IMR-90 (cell line): ENCODE data around the gene RBL2. TPM values are rescaled to one million over a fixed set of nuclear protein-coding genes. Genes with fewer than 3 reads are reported as not detected.

ENCODE experiments used
- ATAC-seq: fragments of 200-7000 bp; cut with Tn5 transposase; 2 replicates; pipeline ENCODE4 v1.9.1; 2020; ENCODE audit warnings: low read depth, mild to moderate bottlenecking, moderate library complexity
- BruUV-seq: library from RNA; stranded (reverse); fragments of 400-500 nt; replicated peaks from 2 replicates; lab custom pipeline; 2021; lab: Mats Ljungman, UMichigan
- CTCF ChIA-PET: fragments of 300-600 bp; formaldehyde crosslinking; extraction: SDS; loops from one replicate; lab custom pipeline; 2021; ENCODE audit warnings: antibody characterized with exemption; lab: Yijun Ruan, JAX
- POLR2A ChIA-PET: fragments of 300-600 bp; sonication (Branson Sonifier 250); formaldehyde crosslinking; loops from one replicate; lab custom pipeline; 2022; ENCODE audit warnings: antibody characterized with exemption; ENCODE audit not compliant: unreplicated experiment; lab: Charles Lee
- DNase-seq: peaks from one replicate; pipeline ENCODE4 v3.0.0; 2013
- H2AFZ ChIP-seq: replicated peaks from 2 replicates; pipeline ENCODE3; 2013; ENCODE audit warnings: low read length, mild to moderate bottlenecking; ENCODE audit not compliant: poor library complexity
- H2AK5ac ChIP-seq: 2 replicates; pipeline ENCODE4 v1.6.1; 2013; ENCODE audit warnings: low read depth, low read length, inconsistent platforms
- H2AK9ac ChIP-seq: replicated peaks from 2 replicates; pipeline ENCODE3; 2013; ENCODE audit warnings: mild to moderate bottlenecking, low read depth, low read length, moderate library complexity; ENCODE audit not compliant: poor library complexity
- H2BK120ac ChIP-seq: 2 replicates; pipeline ENCODE4 v1.6.1; 2013; ENCODE audit warnings: low read depth, low read length, inconsistent platforms
- H2BK15ac ChIP-seq: 3 replicates; pipeline ENCODE4 v1.6.1; 2013; ENCODE audit warnings: low read depth, low read length, inconsistent platforms
- H2BK20ac ChIP-seq: 2 replicates; pipeline ENCODE4 v1.6.1; 2013; ENCODE audit warnings: low read depth, mild to moderate bottlenecking, inconsistent platforms, low read length, moderate library complexity
- H2BK5ac ChIP-seq: 2 replicates; pipeline ENCODE4 v1.6.1; 2013; ENCODE audit warnings: mild to moderate bottlenecking, low read depth, low read length, inconsistent platforms; ENCODE audit not compliant: poor library complexity, severe bottlenecking
- H3K14ac ChIP-seq: replicated peaks from 2 replicates; pipeline ENCODE4 v1.6.1; 2013; ENCODE audit warnings: low read depth, low read length, inconsistent platforms
- H3K18ac ChIP-seq: 2 replicates; pipeline ENCODE4 v1.6.1; 2013; ENCODE audit warnings: low read depth, low read length, control low read depth
- H3K23ac ChIP-seq: 2 replicates; pipeline ENCODE4 v1.6.1; 2013; ENCODE audit warnings: low read depth, low read length, inconsistent platforms
- H3K27ac ChIP-seq: 2 replicates; pipeline ENCODE4 v1.5.1; 2013; ENCODE audit warnings: mild to moderate bottlenecking, control low read depth, low read length; ENCODE audit not compliant: insufficient read depth
- H3K27me3 ChIP-seq: 2 replicates; pipeline ENCODE4 v1.6.1; 2013; ENCODE audit warnings: low read length; ENCODE audit not compliant: control insufficient read depth, insufficient read depth
- H3K36me3 ChIP-seq: 2 replicates; pipeline ENCODE4 v1.6.1; 2013; ENCODE audit warnings: low read length, mixed read lengths; ENCODE audit not compliant: control insufficient read depth, insufficient read depth
- H3K4ac ChIP-seq: 2 replicates; pipeline ENCODE4 v1.6.1; 2013; ENCODE audit warnings: low read depth, low read length, inconsistent platforms
- H3K4me1 ChIP-seq: 2 replicates; pipeline ENCODE4 v1.6.1; 2013; ENCODE audit warnings: low read length, mixed read lengths; ENCODE audit not compliant: control insufficient read depth, insufficient read depth
- H3K4me2 ChIP-seq: 2 replicates; pipeline ENCODE4 v1.6.1; 2013; ENCODE audit warnings: low read depth, mild to moderate bottlenecking, control low read depth, low read length, moderate library complexity
- H3K4me3 ChIP-seq: 2 replicates; pipeline ENCODE4 v1.5.1; 2013; ENCODE audit warnings: low read depth, mild to moderate bottlenecking, control low read depth, low read length, moderate library complexity; ENCODE audit not compliant: insufficient read depth
- H3K56ac ChIP-seq: 2 replicates; pipeline ENCODE4 v1.6.1; 2013; ENCODE audit warnings: low read length, inconsistent platforms; ENCODE audit not compliant: insufficient read depth; ENCODE audit errors: extremely low read depth
- H3K79me1 ChIP-seq, 2 experiments: 2 replicates each; pipeline ENCODE4 v1.6.1; 2013; ENCODE audit warnings: low read length in 2 of 2, inconsistent platforms in 1 of 2, low read depth in 1 of 2
- H3K9ac ChIP-seq: 2 replicates; pipeline ENCODE4 v1.6.1; 2013; ENCODE audit warnings: low read depth, low read length, control low read depth
- H3K9me1 ChIP-seq: 2 replicates; pipeline ENCODE4 v1.6.1; 2013; ENCODE audit warnings: low read length, inconsistent platforms; ENCODE audit not compliant: insufficient read depth
- H3K9me3 ChIP-seq: 2 replicates; pipeline ENCODE4 v1.6.1; 2013; ENCODE audit warnings: low read length; ENCODE audit not compliant: control insufficient read depth, insufficient read depth
- H4K20me1 ChIP-seq: 2 replicates; pipeline ENCODE4 v1.6.1; 2013; ENCODE audit warnings: low read length, inconsistent platforms; ENCODE audit not compliant: insufficient read depth
- H4K5ac ChIP-seq: 2 replicates; pipeline ENCODE4 v1.6.1; 2013; ENCODE audit warnings: mild to moderate bottlenecking, low read depth, low read length, control low read depth
- H4K8ac ChIP-seq, 2 experiments: 2 replicates each; pipeline ENCODE4 v1.6.1; 2013; ENCODE audit warnings: low read depth in 2 of 2, low read length in 2 of 2, control low read depth in 1 of 2, inconsistent platforms in 1 of 2
- H4K91ac ChIP-seq: 2 replicates; pipeline ENCODE4 v1.6.1; 2013; ENCODE audit warnings: low read depth, low read length, inconsistent platforms; ENCODE audit not compliant: insufficient read depth
- CHD1 ChIP-seq: IDR thresholded peaks from 2 replicates; pipeline ENCODE4 v1.6.1; 2012; ENCODE audit warnings: low read depth, low read length, improper control_type of control experiment
- RAD21 ChIP-seq: IDR thresholded peaks from 2 replicates; pipeline ENCODE4 v1.6.1; 2012; ENCODE audit warnings: low read length, improper control_type of control experiment
- USF2 ChIP-seq: fragments of 150-350 bp; IDR thresholded peaks from 2 replicates; pipeline ENCODE4 v1.6.1; 2017; ENCODE audit warnings: mild to moderate bottlenecking, antibody characterized with exemption, low read length, low read depth
- WGBS, 2 experiments: methylation state at CpG; one replicate each; pipeline versions ENCODE4 v1.1.5 to v1.1.7; 2013; ENCODE audit warnings: missing lambda C conversion rate in 2 of 2; ENCODE audit not compliant: insufficient read length in 1 of 2; ENCODE audit errors: extremely low coverage in 2 of 2; 5-methylcytosine and 5-hydroxymethylcytosine counted together
- dilution Hi-C: fragments of 300-500 bp; cut with HindIII; formaldehyde crosslinking; loops from one replicate; pipeline ENCODE4 v1.14.3; 2018; ENCODE audit warnings: low sequenced_read_pairs; ENCODE audit not compliant: unreplicated experiment
- in situ Hi-C: fragments of 300-500 bp; cut with MboI; formaldehyde crosslinking; loops from 3 replicates; pipeline ENCODE4 v1.14.3; 2019; ENCODE audit warnings: low sequenced_read_pairs, inconsistent platforms, mixed read lengths
- intact Hi-C: fragments of 100-400 bp; cut with micrococcal nuclease; formaldehyde crosslinking; loops from 2 replicates; pipeline ENCODE4 v1.10.0; 2022
- polyA plus RNA-seq, 3 experiments: library from polyadenylated mRNA; depleted of rRNA; stranded (reverse); fragments of >200 nt; gene quantifications; 2 replicates each; pipeline ENCODE4 v1.2.3, GENCODE V29; 2012; ENCODE audit warnings: low replicate concordance in 1 of 3
- total RNA-seq: library from RNA; depleted of rRNA; stranded (reverse); fragments of >200 nt; gene quantifications from 2 replicates; pipeline ENCODE4 v1.2.3, GENCODE V29; 2012

The RBL2 gene
- total and polyA plus RNA-seq, 2 of the 4 experiments (the other 2 are of a cell fraction): 19.7 to 23.4 TPM

GRCh38 chr16:53433509-53433908 is 762 bp upstream of the RBL2 start:
- Histone ChIP-seq H3K4me3 (no peak overlapping the region), H4K5ac (peak overlapping the region; percentile 99), H3K27ac (no peak overlapping the region), H2BK20ac (no peak overlapping the region), H2BK120ac (no peak overlapping the region), H4K8ac (peak overlapping the region; percentile 96 to 100), H2AK9ac (no peak overlapping the region), H3K9me3 (no peaks in the 10 kb centered on the region), H3K23ac (no peak overlapping the region), H2AK5ac (no peak overlapping the region), H4K20me1 (no peaks in the 10 kb centered on the region; the same call in 1 of the 2 replicates), H2BK5ac (no peak overlapping the region), H3K27me3 (no peaks in the 10 kb centered on the region), H3K9ac (no peak overlapping the region), H3K18ac (no peak overlapping the region), H2BK15ac (no peak overlapping the region; the same call in 2 of the 3 replicates), H4K91ac (no peak overlapping the region; the same call in 1 of the 2 replicates), H3K9me1 (peaks cover 4% of the 10 kb centered on the region; the same call in 1 of the 2 replicates), H3K4me1 (no peaks in the 10 kb centered on the region), H2AFZ (peak overlapping the region; percentile 58), H3K4me2 (no peak overlapping the region), H3K36me3 (no peaks in the 10 kb centered on the region), H3K56ac (no peak overlapping the region), H3K14ac (no peak overlapping the region), H3K4ac (no peak overlapping the region), H3K79me1 (peaks cover 3 to 19% of the 10 kb centered on the region in 2 experiments; a peak in 2 of 4 replicates)
- no peak for DNase-seq
- WGBS, 2 experiments: 100% methylated on average over 1 of the region's 7 CpGs; no CpG with 5 or more reads in 1 of the 2 experiments
- no peak for ATAC-seq
- in situ Hi-C loops: loop anchor here (25.0 kb wide), 1 partner anchor 371 kb away; the partner anchor contains the start of genes CHD9 and CHD9NB
- CTCF ChIA-PET: no interaction called here
- intact Hi-C loops: no loop called here
- dilution Hi-C loops: no loop called here
- POLR2A ChIA-PET: no interaction called here
- no peak for TF ChIP-seq USF2
- TF ChIP-seq RAD21: no peak
- TF ChIP-seq CHD1: no peak
- no TSS peak for BruUV-seq
